ENCODE measurements around the gene OR1L1.

The OR1L1 gene, protein sequence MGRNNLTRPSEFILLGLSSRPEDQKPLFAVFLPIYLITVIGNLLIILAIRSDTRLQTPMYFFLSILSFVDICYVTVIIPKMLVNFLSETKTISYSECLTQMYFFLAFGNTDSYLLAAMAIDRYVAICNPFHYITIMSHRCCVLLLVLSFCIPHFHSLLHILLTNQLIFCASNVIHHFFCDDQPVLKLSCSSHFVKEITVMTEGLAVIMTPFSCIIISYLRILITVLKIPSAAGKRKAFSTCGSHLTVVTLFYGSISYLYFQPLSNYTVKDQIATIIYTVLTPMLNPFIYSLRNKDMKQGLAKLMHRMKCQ

DNA sequence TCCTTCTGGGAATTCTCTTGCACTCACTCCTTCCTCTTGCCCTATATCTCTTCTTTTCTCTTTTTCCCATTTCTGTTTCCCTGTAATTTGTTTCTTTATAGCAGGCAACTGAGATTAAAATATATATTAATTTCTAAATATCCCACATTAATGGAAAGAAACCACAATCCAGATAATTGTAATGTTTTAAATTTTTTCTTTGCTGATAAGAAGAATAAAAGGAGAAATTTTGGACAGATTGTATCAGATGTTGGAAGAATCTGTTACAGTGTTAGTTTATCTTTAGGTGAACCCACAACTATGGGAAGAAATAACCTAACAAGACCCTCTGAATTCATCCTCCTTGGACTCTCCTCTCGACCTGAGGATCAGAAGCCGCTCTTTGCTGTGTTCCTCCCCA lies at the start of gene OR1L1:
Gene OR1L1 (plus strand): TSS at position 301 of the 400 bp plus-strand sequence. CDS start 0 bp downstream, at position 301.
- no peaks in the 10 kb centered on the region for H3K27me3 ChIP-seq (ENCODE audit: control insufficient read depth, insufficient read depth, low read length)
- no peaks in the 10 kb centered on the region for H3K4me1 ChIP-seq (ENCODE audit: control insufficient read depth, insufficient read depth, low read length)
- no peak within 1 kb of the TSS for H3K9ac ChIP-seq (ENCODE audit: low read length)
- no peaks in the 10 kb centered on the region for H3K36me3 ChIP-seq (ENCODE audit: control insufficient read depth, insufficient read depth, low read length)
- H3K27ac ChIP-seq (ENCODE audit: low read depth, low read length): no peak within 1 kb of the TSS
- no peak within 1 kb of the TSS for H3K4me3 ChIP-seq (ENCODE audit: low read length)

DNA sequence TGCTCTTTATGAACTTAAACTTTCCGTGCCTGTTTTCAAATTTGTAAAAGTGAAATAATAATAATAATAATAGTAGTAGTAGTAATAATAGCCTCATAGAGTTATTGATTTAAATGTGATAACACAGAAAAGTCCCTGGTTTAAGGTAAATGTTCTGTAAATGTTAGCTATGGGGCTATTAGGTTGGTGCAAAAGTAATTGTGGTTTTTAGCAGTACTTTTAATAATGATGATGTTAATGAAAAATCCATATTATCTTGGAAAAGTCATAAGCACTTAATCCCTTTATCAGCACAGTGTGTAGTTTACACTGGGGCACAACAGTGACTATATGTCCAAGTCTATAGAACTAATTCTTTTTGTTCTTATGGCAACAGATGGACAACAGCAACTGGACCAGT lies 47.2 kb upstream of the OR1L1 start, which contains the start of gene OR1Q1:
Gene OR1Q1 (plus strand): TSS at position 377 of the 400 bp plus-strand sequence. CDS start 0 bp downstream, at position 377.
- Histone ChIP-seq H3K4me3 (ENCODE audit: low read length) (no peak within 1 kb of the TSS), H3K4me1 (ENCODE audit: control insufficient read depth, insufficient read depth, low read length) (no peaks in the 10 kb centered on the region), H3K9ac (ENCODE audit: low read length) (no peak within 1 kb of the TSS), H3K36me3 (ENCODE audit: control insufficient read depth, insufficient read depth, low read length) (no peaks in the 10 kb centered on the region), H3K27me3 (ENCODE audit: control insufficient read depth, insufficient read depth, low read length) (no peaks in the 10 kb centered on the region), H3K27ac (ENCODE audit: low read depth, low read length) (no peak within 1 kb of the TSS)

DNA sequence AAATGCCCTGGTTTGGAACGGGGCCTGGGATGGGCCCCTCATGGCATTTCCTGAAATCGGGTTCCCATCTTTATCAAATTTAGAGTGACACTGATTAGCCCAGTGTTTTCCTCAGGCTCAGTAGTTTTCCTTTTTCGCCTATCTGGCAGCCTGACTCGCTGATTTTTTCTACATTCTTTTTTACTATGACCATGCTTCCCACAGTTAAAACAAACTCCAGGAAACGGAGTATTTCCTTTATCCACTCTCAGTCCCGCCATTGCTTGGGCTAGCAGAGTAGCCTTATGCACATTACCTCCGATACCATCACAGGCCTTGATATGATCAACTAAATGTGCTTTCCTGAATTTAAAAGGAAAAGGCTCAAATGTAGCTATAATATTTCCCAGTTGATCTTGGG lies 41.5 kb upstream of the OR1L1 start:
- Histone ChIP-seq H3K27me3 (ENCODE audit: control insufficient read depth, insufficient read depth, low read length) (no peaks in the 10 kb centered on the region), H3K27ac (ENCODE audit: low read depth, low read length) (no peak overlapping the region), H3K4me1 (ENCODE audit: control insufficient read depth, insufficient read depth, low read length) (no peaks in the 10 kb centered on the region), H3K9ac (ENCODE audit: low read length) (no peak overlapping the region), H3K4me3 (ENCODE audit: low read length) (no peak overlapping the region), H3K36me3 (ENCODE audit: control insufficient read depth, insufficient read depth, low read length) (no peaks in the 10 kb centered on the region)

DNA sequence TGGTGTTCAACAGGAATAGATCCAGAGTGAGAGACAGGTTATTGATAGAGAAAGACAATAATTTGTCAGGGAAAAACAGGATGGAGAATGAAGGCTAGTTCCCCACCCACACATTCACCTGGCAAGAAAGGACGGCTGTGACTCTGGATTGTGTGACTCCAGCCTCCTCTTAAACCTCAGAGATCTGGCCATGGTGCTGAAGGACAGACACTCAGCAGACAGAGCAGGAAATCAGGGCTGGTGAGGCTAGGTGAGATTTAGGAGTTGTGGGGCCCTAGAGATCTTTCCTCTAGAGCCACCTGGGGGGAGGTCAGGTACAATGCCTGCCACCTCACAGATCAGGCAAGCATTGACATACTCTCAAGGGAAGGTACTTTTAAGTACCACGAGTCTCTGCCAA lies 19.3 kb upstream of the OR1L1 start:
- no peak overlapping the region for H3K27ac ChIP-seq (ENCODE audit: low read depth, low read length)
- H3K36me3 ChIP-seq (ENCODE audit: control insufficient read depth, insufficient read depth, low read length): no peaks in the 10 kb centered on the region
- H3K4me1 ChIP-seq (ENCODE audit: control insufficient read depth, insufficient read depth, low read length): no peaks in the 10 kb centered on the region
- no peak overlapping the region for H3K4me3 ChIP-seq (ENCODE audit: low read length)
- H3K27me3 ChIP-seq (ENCODE audit: control insufficient read depth, insufficient read depth, low read length): no peaks in the 10 kb centered on the region
- no peak overlapping the region for H3K9ac ChIP-seq (ENCODE audit: low read length)

DNA sequence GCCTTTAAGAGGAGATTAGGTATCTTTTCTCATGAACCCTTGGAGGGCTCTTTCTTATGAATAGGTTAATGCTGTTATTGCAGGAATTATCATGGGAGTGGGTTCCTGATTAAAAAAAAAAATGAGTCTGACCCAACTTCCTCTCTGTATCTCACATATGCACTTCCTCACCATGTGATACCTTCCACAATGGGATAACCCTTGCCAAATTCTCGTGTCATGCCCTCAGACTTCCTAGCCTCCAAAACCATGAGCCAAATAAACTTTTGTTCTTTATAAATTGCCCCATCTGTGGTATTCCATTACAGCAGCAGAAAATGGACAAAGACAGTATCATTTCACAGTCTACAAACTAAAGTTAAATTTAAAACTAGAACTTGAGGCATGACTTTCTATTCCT lies 5.1 kb upstream of the OR1L1 start:
- H3K4me3 ChIP-seq (ENCODE audit: low read length): no peak overlapping the region
- no peak overlapping the region for H3K27ac ChIP-seq (ENCODE audit: low read depth, low read length)
- H3K9ac ChIP-seq (ENCODE audit: low read length): no peak overlapping the region
- no peaks in the 10 kb centered on the region for H3K4me1 ChIP-seq (ENCODE audit: control insufficient read depth, insufficient read depth, low read length)
- H3K27me3 ChIP-seq (ENCODE audit: control insufficient read depth, insufficient read depth, low read length): no peaks in the 10 kb centered on the region
- no peaks in the 10 kb centered on the region for H3K36me3 ChIP-seq (ENCODE audit: control insufficient read depth, insufficient read depth, low read length)

DNA sequence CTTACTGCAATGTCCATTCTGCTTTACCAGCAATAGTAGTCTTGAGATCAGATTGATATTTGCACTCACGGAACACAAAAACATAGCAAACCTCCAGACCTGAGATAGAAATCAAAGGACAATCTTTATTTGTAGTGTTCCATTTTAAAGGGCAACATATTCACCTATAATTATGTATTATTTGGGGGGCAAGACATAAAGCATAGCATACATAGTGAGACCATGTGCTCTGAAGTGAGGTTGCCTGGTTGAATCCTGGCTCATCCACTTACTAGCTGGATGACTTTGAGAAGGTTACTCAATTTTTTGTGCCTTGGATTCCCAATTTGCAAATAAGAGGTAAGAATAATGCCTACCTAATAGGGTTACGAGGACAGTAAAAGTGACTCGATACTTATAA lies 4.0 kb upstream of the OR1L1 start, which contains the start of gene OR1B1:
Gene OR1B1 (minus strand): TSS at position 101 of the 400 bp plus-strand sequence.
- Histone ChIP-seq H3K4me1 (ENCODE audit: control insufficient read depth, insufficient read depth, low read length) (no peaks in the 10 kb centered on the region), H3K9ac (ENCODE audit: low read length) (no peak within 1 kb of the TSS), H3K27ac (ENCODE audit: low read depth, low read length) (no peak within 1 kb of the TSS), H3K36me3 (ENCODE audit: control insufficient read depth, insufficient read depth, low read length) (no peaks in the 10 kb centered on the region), H3K4me3 (ENCODE audit: low read length) (no peak within 1 kb of the TSS), H3K27me3 (ENCODE audit: control insufficient read depth, insufficient read depth, low read length) (no peaks in the 10 kb centered on the region)

DNA sequence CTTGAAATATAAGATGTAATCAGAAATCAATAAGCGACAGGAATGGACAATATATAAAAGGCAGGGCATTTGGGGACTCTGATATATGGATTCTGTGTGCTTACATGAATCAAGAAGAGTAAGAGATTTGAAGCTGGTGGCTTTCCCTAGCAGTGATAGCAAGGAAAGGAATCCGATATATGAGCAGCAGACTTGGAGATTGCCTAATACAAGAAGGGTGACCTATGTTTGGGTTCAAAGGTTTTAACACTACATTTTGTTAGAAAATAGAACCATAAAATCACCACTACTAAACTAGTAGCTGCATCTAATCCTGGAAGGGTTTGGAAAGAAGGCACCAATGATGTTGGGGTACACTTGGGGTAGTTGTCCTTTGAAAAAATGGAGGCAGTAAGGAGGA lies 11.0 kb downstream of the OR1L1 start:
- Histone ChIP-seq H3K9ac (ENCODE audit: low read length) (no peak overlapping the region), H3K27me3 (ENCODE audit: control insufficient read depth, insufficient read depth, low read length) (no peaks in the 10 kb centered on the region), H3K27ac (ENCODE audit: low read depth, low read length) (no peak overlapping the region), H3K4me1 (ENCODE audit: control insufficient read depth, insufficient read depth, low read length) (no peaks in the 10 kb centered on the region), H3K4me3 (ENCODE audit: low read length) (no peak overlapping the region), H3K36me3 (ENCODE audit: control insufficient read depth, insufficient read depth, low read length) (no peaks in the 10 kb centered on the region)

DNA sequence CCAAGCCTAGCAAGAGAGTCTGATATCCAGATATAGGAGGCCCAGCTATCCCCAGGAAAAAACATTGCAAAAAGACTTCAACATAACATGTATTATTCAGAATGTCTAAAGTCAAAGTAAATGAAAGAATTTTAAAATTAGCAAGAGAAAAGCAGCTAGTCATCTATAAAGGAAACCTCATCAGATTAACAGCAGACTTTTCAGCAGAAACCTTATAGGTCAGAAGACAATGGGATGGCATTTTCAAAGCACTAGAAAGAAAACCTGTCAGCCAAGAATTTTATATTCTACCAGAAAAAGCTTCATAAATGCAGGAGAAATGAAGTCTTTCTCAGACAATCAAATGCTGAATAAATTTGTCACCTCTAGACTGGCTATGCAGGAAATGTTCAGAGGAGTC lies 23.3 kb downstream of the OR1L1 start:
- no peaks in the 10 kb centered on the region for H3K4me1 ChIP-seq (ENCODE audit: control insufficient read depth, insufficient read depth, low read length)
- H3K27me3 ChIP-seq (ENCODE audit: control insufficient read depth, insufficient read depth, low read length): no peaks in the 10 kb centered on the region
- H3K4me3 ChIP-seq (ENCODE audit: low read length): no peak overlapping the region
- H3K9ac ChIP-seq (ENCODE audit: low read length): no peak overlapping the region
- H3K36me3 ChIP-seq (ENCODE audit: control insufficient read depth, insufficient read depth, low read length): no peaks in the 10 kb centered on the region
- no peak overlapping the region for H3K27ac ChIP-seq (ENCODE audit: low read depth, low read length)

DNA sequence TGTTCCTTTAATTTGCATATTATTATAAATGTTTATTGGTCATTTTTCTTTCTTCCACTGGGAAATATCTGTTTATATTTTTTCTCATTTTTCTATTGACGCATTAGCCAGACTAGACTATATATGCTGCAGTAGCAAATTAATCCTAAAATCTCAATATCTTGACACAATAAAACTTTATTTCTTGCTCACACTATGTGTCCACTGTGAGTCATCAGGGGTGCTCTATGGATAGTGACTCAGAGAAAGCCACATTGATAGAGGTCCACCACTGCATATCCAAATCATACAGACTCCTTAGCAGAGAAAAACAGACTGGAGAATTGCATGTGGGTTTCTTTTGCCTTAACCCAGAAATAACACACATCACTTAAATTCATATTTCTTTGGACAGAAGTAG lies 34.2 kb downstream of the OR1L1 start:
- Histone ChIP-seq H3K9ac (ENCODE audit: low read length) (no peak overlapping the region), H3K27me3 (ENCODE audit: control insufficient read depth, insufficient read depth, low read length) (no peaks in the 10 kb centered on the region), H3K4me3 (ENCODE audit: low read length) (no peak overlapping the region), H3K4me1 (ENCODE audit: control insufficient read depth, insufficient read depth, low read length) (no peaks in the 10 kb centered on the region), H3K27ac (ENCODE audit: low read depth, low read length) (no peak overlapping the region), H3K36me3 (ENCODE audit: control insufficient read depth, insufficient read depth, low read length) (no peaks in the 10 kb centered on the region)

Measured in rectal smooth muscle tissue (tissue), 1 donor.